ENCODE results near the gene TASP1. TPM values are rescaled to one million over a fixed set of nuclear protein-coding genes. Genes with fewer than 3 reads are reported as not detected.

The TASP1 gene
- polyA plus RNA-seq, 3 donors: 2.3 to 3.3 (median 2.6) TPM

- Mint-ChIP-seq H3K9me3 (peaks cover 3 to 9% (median 4%) of the 10 kb centered on the region in 7 donors), H3K36me3 (peaks cover 15 to 28% of the 10 kb centered on the region in 2 donors), H3K27me3 (ENCODE audit: low read depth in 3 of 3) (peaks cover 0 to 4% (median 3%) of the 10 kb centered on the region in 3 donors), H3K4me3 (no peak overlapping the region), H3K27ac (no peak overlapping the region), H3K4me1 (no peaks in the 10 kb centered on the region)
- Histone ChIP-seq H3K27ac (ENCODE audit: low read depth in 1 of 2, low read length in 2 of 2) (no peak overlapping the region), H3K36me3 (replicated peaks in 1 of 2; ENCODE audit: control insufficient read depth in 1 of 2, insufficient read depth in 2 of 2, low read length in 2 of 2) (peaks cover 0 to 4% of the 10 kb centered on the region in 2 donors), H3K4me3 (replicated peaks in 1 of 3; ENCODE audit: low read depth in 2 of 3, low read length in 3 of 3) (no peak overlapping the region), H4K20me1 (ENCODE audit: insufficient read depth, low read length) (no peaks in the 10 kb centered on the region), H3K9me3 (replicated peaks in 1 of 2; ENCODE audit: control insufficient read depth in 1 of 2, insufficient read depth in 1 of 2, low read length in 2 of 2) (peaks cover 0 to 11% of the 10 kb centered on the region in 2 donors), H3K4me1 (ENCODE audit: control insufficient read depth in 1 of 2, insufficient read depth in 2 of 2, low read length in 2 of 2) (no peaks in the 10 kb centered on the region), H2AFZ (ENCODE audit: insufficient read depth, low read depth, low read length, poor library complexity, severe bottlenecking) (no peak overlapping the region), H3K79me2 (ENCODE audit: insufficient read depth, low read length) (no peaks in the 10 kb centered on the region), H3K9ac (ENCODE audit: insufficient read depth, low read length, poor library complexity, severe bottlenecking) (no peak overlapping the region), H3K27me3 (ENCODE audit: control insufficient read depth in 2 of 2, insufficient read depth in 2 of 2, low read length in 2 of 2) (no peaks in the 10 kb centered on the region), H3K4me2 (replicated peaks; ENCODE audit: extremely low read depth, low read length, poor library complexity, severe bottlenecking) (no peak overlapping the region)
- intact Hi-C loops (cut with micrococcal nuclease): no loop called here
- DNase-seq: no peak
- TF ChIP-seq CTCF (IDR thresholded peaks at IDR 0.05): no peak
- no CpG with 5 or more reads among the region's 3 CpGs for WGBS (ENCODE audit: insufficient coverage)
Measured at GRCh38 chr20:13389115-13389514, 249.6 kb downstream of the TASP1 start.

GRCh38 chr20:13384132-13384531 lies 254.6 kb downstream of the TASP1 start:
- no peak overlapping the region for H3K4me2 ChIP-seq (replicated peaks; ENCODE audit: extremely low read depth, low read length, poor library complexity, severe bottlenecking)
- H3K36me3 Mint-ChIP-seq: peaks cover 9 to 22% of the 10 kb centered on the region in 2 donors
- peaks cover 16 to 37% (median 26%) of the 10 kb centered on the region in 7 donors for H3K9me3 Mint-ChIP-seq
- H3K9me3 ChIP-seq (replicated peaks in 1 of 2; ENCODE audit: control insufficient read depth in 1 of 2, insufficient read depth in 1 of 2, low read length in 2 of 2): peaks cover 9 to 32% of the 10 kb centered on the region in 2 donors
- no peak overlapping the region for H3K4me3 Mint-ChIP-seq
- no peak overlapping the region for H2AFZ ChIP-seq (ENCODE audit: insufficient read depth, low read depth, low read length, poor library complexity, severe bottlenecking)
- no peak overlapping the region for H3K27ac ChIP-seq (ENCODE audit: low read depth in 1 of 2, low read length in 2 of 2)
- DNase-seq: no peak
- H3K27ac Mint-ChIP-seq: no peak overlapping the region
- H3K4me1 ChIP-seq (ENCODE audit: control insufficient read depth in 1 of 2, insufficient read depth in 2 of 2, low read length in 2 of 2): no peaks in the 10 kb centered on the region
- no peaks in the 10 kb centered on the region for H3K79me2 ChIP-seq (ENCODE audit: insufficient read depth, low read length)
- no peaks in the 10 kb centered on the region for H3K4me1 Mint-ChIP-seq
- H4K20me1 ChIP-seq (ENCODE audit: insufficient read depth, low read length): no peaks in the 10 kb centered on the region
- no peak overlapping the region for H3K9ac ChIP-seq (ENCODE audit: insufficient read depth, low read length, poor library complexity, severe bottlenecking)
- WGBS (ENCODE audit: insufficient coverage): 100% methylated on average over 1 of the region's 2 CpGs
- H3K27me3 Mint-ChIP-seq (ENCODE audit: low read depth in 3 of 3): peaks cover 0 to 3% (median 0%) of the 10 kb centered on the region in 3 donors
- TF ChIP-seq CTCF (IDR thresholded peaks at IDR 0.05): no peak
- no peaks in the 10 kb centered on the region for H3K27me3 ChIP-seq (ENCODE audit: control insufficient read depth in 2 of 2, insufficient read depth in 2 of 2, low read length in 2 of 2)
- intact Hi-C loops (cut with micrococcal nuclease): no loop called here
- no peak overlapping the region for H3K4me3 ChIP-seq (replicated peaks in 1 of 3; ENCODE audit: low read depth in 2 of 3, low read length in 3 of 3)
- H3K36me3 ChIP-seq (replicated peaks in 1 of 2; ENCODE audit: control insufficient read depth in 1 of 2, insufficient read depth in 2 of 2, low read length in 2 of 2): peaks cover 0 to 4% of the 10 kb centered on the region in 2 donors
